Heart left ventricle (tissue), 16 donors: ENCODE data around the gene CCDC187. TPM values are rescaled to one million over a fixed set of nuclear protein-coding genes. Genes with fewer than 3 reads are reported as not detected.

Experiments used
- ATAC-seq, 4 donors: fragments of 200-7000 bp; cut with Tn5 transposase; one replicate each; pipeline ENCODE4 v1.9.1; 2020 to 2022; ENCODE audit warnings: moderate library complexity in 4 of 4, mild to moderate bottlenecking in 3 of 4, moderate number of reproducible peaks in 1 of 4
- DNase-seq, 5 donors: peaks; one replicate each; pipeline ENCODE4 v3.0.0-alpha.2; 2020
- H3K27ac ChIP-seq, 12 donors: fragments of 200-600 bp; sonication (generic) in 4 of 12; one replicate each; pipeline versions ENCODE4 v1.5.0 to v1.8.0; 2016 to 2022; ENCODE audit warnings: mild to moderate bottlenecking in 2 of 12
- H3K27me3 ChIP-seq, 9 donors: fragments of 200-600 bp; sonication (generic) in 2 of 9; one replicate each; pipeline versions ENCODE4 v1.5.1 to v1.8.0; 2016 to 2022; ENCODE audit warnings: mild to moderate bottlenecking in 3 of 9
- H3K36me3 ChIP-seq, 9 donors: fragments of 200-600 bp; sonication (generic) in 2 of 9; one replicate each; pipeline versions ENCODE4 v1.5.0 to v1.8.0; 2018 to 2022; ENCODE audit warnings: mild to moderate bottlenecking in 2 of 9
- H3K4me1 ChIP-seq, 12 donors: fragments of 200-600 bp; sonication (generic) in 4 of 12; one replicate each; pipeline versions ENCODE4 v1.5.0 to v1.8.0; 2016 to 2022; ENCODE audit warnings: mild to moderate bottlenecking in 3 of 12
- H3K4me3 ChIP-seq, 12 donors: fragments of 200-600 bp; sonication (generic) in 4 of 12; one replicate each; pipeline versions ENCODE4 v1.5.0 to v1.8.0; 2017 to 2022; ENCODE audit warnings: mild to moderate bottlenecking in 9 of 12, moderate library complexity in 4 of 12
- H3K9me3 ChIP-seq, 12 donors: fragments of 200-600 bp; sonication (generic) in 4 of 12; one replicate each; pipeline versions ENCODE4 v1.5.0 to v1.8.0; 2016 to 2022; ENCODE audit warnings: mild to moderate bottlenecking in 1 of 12
- POLR2A ChIP-seq, 2 donors: fragments of 450-650 bp; IDR thresholded peaks; one replicate each; pipeline ENCODE4 v1.6.1; 2017; ENCODE audit warnings: antibody characterized with exemption in 2 of 2, mild to moderate bottlenecking in 2 of 2, moderate library complexity in 2 of 2
- WGBS, 4 donors: extraction: QIAGEN DNeasy Blood & Tissue Kit in 2 of 4; methylation state at CpG; one replicate each; pipeline versions ENCODE4 v1.1.5 to v1.1.7; 2013 to 2018; 5-methylcytosine and 5-hydroxymethylcytosine counted together
- intact Hi-C, 10 donors: fragments of 100-400 bp; cut with DNase I; formaldehyde crosslinking; loops; one replicate each; pipeline versions ENCODE4 v1.11.1 to v1.14.2; 2022
- polyA plus RNA-seq, 2 donors: library from polyadenylated mRNA; stranded (reverse); fragments of 200-250 nt; gene quantifications; one replicate each; pipeline ENCODE4 v1.2.3, GENCODE V29; 2013
- total RNA-seq, 9 donors: library from RNA; depleted of rRNA in 2 of 9; stranded (reverse); fragments of >200 nt in 2 of 9; fragmentation: NEBNext Ultra II Directional in 3 of 9; extraction: Animal tissue kit (Norgen Biotek cat#: 25700) in 3 of 9; gene quantifications; one replicate each; pipeline versions ENCODE4 v1.1.0 to v1.2.4, GENCODE V29; 2016 to 2023
- TF ChIP-seq, protein P1 (sequence below), 12 donors: fragments of 200-600 bp; sonication (generic) in 4 of 12; IDR thresholded peaks; one replicate each; pipeline versions ENCODE4 v1.5.0 to v1.8.0; 2018 to 2022; ENCODE audit warnings: antibody characterized with exemption in 12 of 12, mild to moderate bottlenecking in 5 of 12
- donor health status: ischemic (EF 13 %, LVEDD 7.1; RV severe dilation, severe dysfunction).
- donor health status: healthy with polysubstance abuse.
- donor health status: DM: no; HTN: yes; CAD: no.
- donor health status: DM: no; HTN: no; CAD: no.
- donor health status: ischemic (EF 25% LVEDD 6.9; RV normal size, moderate dysfunction).
- donor health status: ischemic (EF 25% LVEDD 5.7; RV mildly dilated, moderate dysfunction).
- donor health status: healthy.
- donor health status: DM: yes; HTN: yes; CAD: no.
- donor health status: ischemic (EF 35%, LVEDD 5.7; RV mildly dilated, moderate dysfunction).
- donor health status: nonischemic (EF 11% LVEDD 7.7; RV severe dilation, severe dysfunction).
- donor health status: DM: yes; HTN: yes; CAD: no.
- donor health status: PGD.
- donor health status: ischemic (EF 29% LVEDD 5.4; RV normal size, mild dysfunction).
- donor health status: nonischemic (EF 23%, LVEDD 6.1; RV moderate dilation, normal function).

CCDC187 gene
- total and polyA plus RNA-seq, 11 donors = 0.04 TPM; not detected in 10

DNA sequence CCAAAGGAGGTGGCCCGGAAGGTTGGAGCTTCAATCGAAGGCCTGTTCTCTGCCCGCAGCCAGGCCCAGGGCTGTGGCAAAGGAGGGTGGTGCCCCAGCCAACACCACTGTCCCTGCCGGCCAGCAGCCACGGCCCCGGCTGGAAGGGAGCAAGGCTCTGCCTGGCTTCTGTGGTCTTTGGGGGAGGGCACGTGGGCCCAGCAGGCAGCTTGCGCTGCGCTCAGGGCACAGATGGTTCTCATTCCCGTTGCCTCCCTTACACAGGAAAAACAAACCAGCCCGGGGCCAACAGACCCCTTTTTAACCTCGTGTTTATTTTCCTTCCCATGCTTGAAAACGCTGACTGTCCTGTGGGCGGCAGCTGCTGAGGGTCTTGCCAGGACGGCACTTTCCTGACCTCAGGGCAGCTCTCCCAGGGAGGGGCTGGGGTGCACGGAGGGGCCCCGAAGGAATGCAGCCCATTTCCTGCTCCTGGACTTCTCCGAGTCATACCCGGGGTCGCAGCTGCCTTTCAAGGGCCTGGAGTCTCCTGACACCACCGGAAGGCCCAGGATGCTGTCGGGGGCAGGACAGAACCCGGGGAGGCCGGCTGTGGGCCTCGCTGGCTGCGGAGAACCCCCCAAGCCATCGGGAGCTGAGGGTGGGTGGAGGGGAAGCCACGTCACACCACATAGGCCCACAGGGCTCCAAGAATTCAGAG is 22.3 kb upstream of the CCDC187 start:
- H3K4me3 ChIP-seq = peak overlapping the region in 3 of 12 donors; percentile 65 to 81 (median 76)

GRCh38 chr9:136325358-136325757 is 21.5 kb upstream of the CCDC187 start:
- Histone ChIP-seq H3K27me3 (no peaks in the 10 kb centered on the region), H3K4me3 (no peak overlapping the region), H3K27ac (peak overlapping the region in 3 of 12 donors; percentile 67 to 84 (median 79)), H3K4me1 (peaks cover 5 to 57% (median 28%) of the 10 kb centered on the region in 12 donors), H3K36me3 (no peaks in the 10 kb centered on the region), H3K9me3 (peaks cover 0 to 8% (median 0%) of the 10 kb centered on the region in 12 donors)
- no peak for ATAC-seq
- intact Hi-C loops = no loop called here
- WGBS, 4 donors = 88 to 93% (median 92%) methylated on average over 9 to 13 of the region's 13 CpGs
- TF ChIP-seq POLR2A (IDR thresholded peaks at IDR 0.05) = no peak
- TF ChIP-seq, protein P1, sequence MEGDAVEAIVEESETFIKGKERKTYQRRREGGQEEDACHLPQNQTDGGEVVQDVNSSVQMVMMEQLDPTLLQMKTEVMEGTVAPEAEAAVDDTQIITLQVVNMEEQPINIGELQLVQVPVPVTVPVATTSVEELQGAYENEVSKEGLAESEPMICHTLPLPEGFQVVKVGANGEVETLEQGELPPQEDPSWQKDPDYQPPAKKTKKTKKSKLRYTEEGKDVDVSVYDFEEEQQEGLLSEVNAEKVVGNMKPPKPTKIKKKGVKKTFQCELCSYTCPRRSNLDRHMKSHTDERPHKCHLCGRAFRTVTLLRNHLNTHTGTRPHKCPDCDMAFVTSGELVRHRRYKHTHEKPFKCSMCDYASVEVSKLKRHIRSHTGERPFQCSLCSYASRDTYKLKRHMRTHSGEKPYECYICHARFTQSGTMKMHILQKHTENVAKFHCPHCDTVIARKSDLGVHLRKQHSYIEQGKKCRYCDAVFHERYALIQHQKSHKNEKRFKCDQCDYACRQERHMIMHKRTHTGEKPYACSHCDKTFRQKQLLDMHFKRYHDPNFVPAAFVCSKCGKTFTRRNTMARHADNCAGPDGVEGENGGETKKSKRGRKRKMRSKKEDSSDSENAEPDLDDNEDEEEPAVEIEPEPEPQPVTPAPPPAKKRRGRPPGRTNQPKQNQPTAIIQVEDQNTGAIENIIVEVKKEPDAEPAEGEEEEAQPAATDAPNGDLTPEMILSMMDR (IDR thresholded peaks at IDR 0.05) = no peak
- DNase-seq = peak in 1 of 5 donors; percentile 35

More for the DNA sequence above, 22.3 kb upstream of the CCDC187 start:
- intact Hi-C loops = no loop called here
- peaks cover 5 to 62% (median 28%) of the 10 kb centered on the region in 12 donors for H3K4me1 ChIP-seq
- TF ChIP-seq, protein P1 (IDR thresholded peaks at IDR 0.05) = no peak
- TF ChIP-seq POLR2A (IDR thresholded peaks at IDR 0.05) = no peak
- peaks cover 0 to 5% (median 0%) of the 10 kb centered on the region in 12 donors for H3K9me3 ChIP-seq
- DNase-seq (peak in 2 of 5 donors; percentile 29 to 64), ATAC-seq (no peak)
- H3K36me3 ChIP-seq = no peaks in the 10 kb centered on the region
- peak overlapping the region in 11 of 12 donors; percentile 31 to 84 (median 72) for H3K27ac ChIP-seq
- 47 to 56% (median 53%) methylated on average over 24 to 28 of the region's 28 CpGs for WGBS, 4 donors
- no peaks in the 10 kb centered on the region for H3K27me3 ChIP-seq

- peaks cover 5 to 51% (median 28%) of the 10 kb centered on the region in 12 donors for H3K4me1 ChIP-seq
- peak overlapping the region in 8 of 12 donors; percentile 35 to 79 (median 56) for H3K27ac ChIP-seq
- H3K9me3 ChIP-seq = peaks cover 0 to 8% (median 0%) of the 10 kb centered on the region in 12 donors
- no peak overlapping the region for H3K4me3 ChIP-seq
- no peak for TF ChIP-seq POLR2A (IDR thresholded peaks at IDR 0.05)
- TF ChIP-seq, protein P1 (IDR thresholded peaks at IDR 0.05) = peak in 1 of 12 donors; percentile 30
- ATAC-seq (peak; percentile 36 to 83 (median 78)), DNase-seq (peak in 4 of 5 donors; percentile 67 to 89 (median 84))
- H3K36me3 ChIP-seq = no peaks in the 10 kb centered on the region
- WGBS, 4 donors = 37 to 49% (median 44%) methylated on average over 11 to 24 of the region's 24 CpGs
- intact Hi-C loops = no loop called here
- no peaks in the 10 kb centered on the region for H3K27me3 ChIP-seq
Measured at GRCh38 chr9:136324501-136325300, 20.8 kb upstream of the CCDC187 start.

GRCh38 chr9:136323371-136323789 is 19.5 kb upstream of the CCDC187 start:
- no peaks in the 10 kb centered on the region for H3K36me3 ChIP-seq
- H3K27me3 ChIP-seq = no peaks in the 10 kb centered on the region
- no peak for DNase-seq
- WGBS, 4 donors = 82 to 88% (median 86%) methylated on average over 10 to 17 of the region's 17 CpGs
- H3K9me3 ChIP-seq = peaks cover 0 to 8% (median 0%) of the 10 kb centered on the region in 12 donors
- intact Hi-C loops = no loop called here
- peaks cover 2 to 37% (median 19%) of the 10 kb centered on the region in 12 donors for H3K4me1 ChIP-seq
- H3K4me3 ChIP-seq = no peak overlapping the region
- no peak for ATAC-seq
- TF ChIP-seq, protein P1 (IDR thresholded peaks at IDR 0.05) = no peak
- no peak overlapping the region for H3K27ac ChIP-seq
